ENCODE results near the gene CAPN5. TPM values are rescaled to one million over a fixed set of nuclear protein-coding genes. Genes with fewer than 3 reads are reported as not detected.

CAPN5 gene
- total and polyA plus RNA-seq, 2 experiments from 2014 or later: 25.2 to 28.8 TPM

- Histone ChIP-seq H3K27ac (no peak overlapping the region), H3K27me3 (no peaks in the 10 kb centered on the region), H3K4me1 (ENCODE audit: insufficient read depth) (no peaks in the 10 kb centered on the region), H3K9me3 (ENCODE audit: low read depth) (no peaks in the 10 kb centered on the region), H3K79me2 (no peaks in the 10 kb centered on the region), H3K36me3 (replicated peaks; ENCODE audit: insufficient read depth, low read depth) (no peaks in the 10 kb centered on the region), H3K9me2 (replicated peaks; ENCODE audit: insufficient read depth) (no peaks in the 10 kb centered on the region), H3K4me2 (no peak overlapping the region), H3K4me3 (no peak overlapping the region), H4K20me1 (ENCODE audit: insufficient read depth, poor library complexity, severe bottlenecking) (no peaks in the 10 kb centered on the region), H2AFZ (no peak overlapping the region)
- 80% methylated on average over 3 of the region's 3 CpGs for WGBS (ENCODE audit: low lambda C conversion rate, missing lambda C conversion rate)
- no peak for DNase-seq (ENCODE audit: low spot score)
- TF ChIP-seq EZH2phosphoT487 (IDR thresholded peaks at IDR 0.05; ENCODE audit: low read depth, severe bottlenecking, unreplicated experiment) (no peak), CTCF (IDR thresholded peaks at IDR 0.05; ENCODE audit: poor library complexity) (no peak), EZH2 (IDR thresholded peaks at IDR 0.05; ENCODE audit: borderline replicate concordance) (no peak)
These were observed 9.9 kb upstream of the CAPN5 start for GRCh38 chr11:77056814-77057402.

GRCh38 chr11:77057938-77058474 is 8.8 kb upstream of the CAPN5 start:
- Histone ChIP-seq H3K9me2 (replicated peaks; ENCODE audit: insufficient read depth) (no peaks in the 10 kb centered on the region), H3K4me3 (no peak overlapping the region), H3K36me3 (replicated peaks; ENCODE audit: insufficient read depth, low read depth) (no peaks in the 10 kb centered on the region), H4K20me1 (ENCODE audit: insufficient read depth, poor library complexity, severe bottlenecking) (no peaks in the 10 kb centered on the region), H3K4me2 (no peak overlapping the region), H3K27me3 (no peaks in the 10 kb centered on the region), H3K27ac (no peak overlapping the region), H3K79me2 (no peaks in the 10 kb centered on the region), H3K4me1 (ENCODE audit: insufficient read depth) (no peaks in the 10 kb centered on the region), H3K9me3 (ENCODE audit: low read depth) (no peaks in the 10 kb centered on the region), H2AFZ (no peak overlapping the region)
- 94% methylated on average over 7 of the region's 9 CpGs for WGBS (ENCODE audit: low lambda C conversion rate, missing lambda C conversion rate)
- TF ChIP-seq EZH2phosphoT487 (IDR thresholded peaks at IDR 0.05; ENCODE audit: low read depth, severe bottlenecking, unreplicated experiment): no peak
- no peak for TF ChIP-seq CTCF (IDR thresholded peaks at IDR 0.05; ENCODE audit: poor library complexity)
- no peak for TF ChIP-seq EZH2 (IDR thresholded peaks at IDR 0.05; ENCODE audit: borderline replicate concordance)
- no peak for DNase-seq (ENCODE audit: low spot score)

- no peak for TF ChIP-seq EZH2phosphoT487 (IDR thresholded peaks at IDR 0.05; ENCODE audit: low read depth, severe bottlenecking, unreplicated experiment)
- TF ChIP-seq CTCF (IDR thresholded peaks at IDR 0.05; ENCODE audit: poor library complexity): no peak
- no peak for TF ChIP-seq EZH2 (IDR thresholded peaks at IDR 0.05; ENCODE audit: borderline replicate concordance)
- no peak for DNase-seq (ENCODE audit: low spot score)
- no peaks in the 10 kb centered on the region for H4K20me1 ChIP-seq (ENCODE audit: insufficient read depth, poor library complexity, severe bottlenecking)
These were observed 7.9 kb upstream of the CAPN5 start for GRCh38 chr11:77058900-77059299.

More at GRCh38 chr11:77058900-77059299, 7.9 kb upstream of the CAPN5 start:
- 97% methylated on average over 2 of the region's 2 CpGs for WGBS (ENCODE audit: low lambda C conversion rate, missing lambda C conversion rate)
- no peaks in the 10 kb centered on the region for H3K4me1 ChIP-seq (ENCODE audit: insufficient read depth)
- H2AFZ ChIP-seq: no peak overlapping the region
- no peak overlapping the region for H3K4me3 ChIP-seq
- no peaks in the 10 kb centered on the region for H3K9me2 ChIP-seq (replicated peaks; ENCODE audit: insufficient read depth)
- H3K79me2 ChIP-seq: no peaks in the 10 kb centered on the region
- H3K9me3 ChIP-seq (ENCODE audit: low read depth): no peaks in the 10 kb centered on the region
- H3K4me2 ChIP-seq: no peak overlapping the region
- no peak overlapping the region for H3K27ac ChIP-seq
- no peaks in the 10 kb centered on the region for H3K36me3 ChIP-seq (replicated peaks; ENCODE audit: insufficient read depth, low read depth)
- no peaks in the 10 kb centered on the region for H3K27me3 ChIP-seq
